NT2/D1 (cell line): ENCODE data around the gene NSMF.

ENCODE experiments used
- SUZ12 ChIP-seq: IDR thresholded peaks from 2 replicates; pipeline ENCODE4 v1.6.1; 2011; ENCODE audit not compliant: insufficient read length, insufficient read depth; ENCODE audit errors: extremely low read depth
- YY1 ChIP-seq: IDR thresholded peaks from 2 replicates; pipeline ENCODE4 v1.6.1; 2011; ENCODE audit not compliant: insufficient read length, insufficient read depth
- ZNF274 ChIP-seq: IDR thresholded peaks from 2 replicates; pipeline ENCODE4 v1.6.1; 2011; ENCODE audit warnings: mild to moderate bottlenecking, low read depth, low read length

GRCh38 chr9:137435381-137435891 lies 23.7 kb downstream of the NSMF start:
- TF ChIP-seq YY1 (no peak), ZNF274 (no peak), SUZ12 (no peak)
